Ascending aorta (tissue), 2 donors: Measurements from ENCODE around the gene DACH1. TPM values are rescaled to one million over a fixed set of nuclear protein-coding genes. Genes with fewer than 3 reads are reported as not detected.

ENCODE experiments used
- DNase-seq, 2 donors: peaks; one replicate each; pipeline ENCODE4 v3.0.0-alpha.2; 2019; ENCODE audit warnings: low spot score in 2 of 2
- H3K27ac ChIP-seq, 2 donors: fragments of 200-600 bp; sonication (generic); one replicate each; pipeline ENCODE4 v1.5.1; 2016 to 2017; ENCODE audit warnings: mild to moderate bottlenecking in 1 of 2
- H3K27me3 ChIP-seq: fragments of 200-600 bp; sonication (generic); one replicate; pipeline ENCODE4 v1.5.1; 2017
- H3K36me3 ChIP-seq, 2 donors: fragments of 200-600 bp; sonication (generic); one replicate each; pipeline ENCODE4 v1.5.1; 2016
- H3K4me1 ChIP-seq, 2 donors: fragments of 200-600 bp; sonication (generic); one replicate each; pipeline ENCODE4 v1.5.1; 2016 to 2017; ENCODE audit warnings: mild to moderate bottlenecking in 1 of 2
- H3K4me3 ChIP-seq, 2 donors: fragments of 200-600 bp; sonication (generic); one replicate each; pipeline ENCODE4 v1.5.1; 2016 to 2017; ENCODE audit warnings: mild to moderate bottlenecking in 1 of 2
- H3K9me3 ChIP-seq, 2 donors: fragments of 200-600 bp; sonication (generic); one replicate each; pipeline ENCODE4 v1.5.1; 2016
- CTCF ChIP-seq, 3 experiments: fragments of 200-600 bp in 2 of 3; fragments of 450-650 bp in 1 of 3; sonication (generic) in 2 of 3; IDR thresholded peaks; one replicate each; pipeline ENCODE4 v1.5.1; 2016 to 2019; ENCODE audit warnings: antibody characterized with exemption in 3 of 3, mild to moderate bottlenecking in 1 of 3, moderate library complexity in 1 of 3
- intact Hi-C: fragments of 100-400 bp; cut with DNase I; formaldehyde crosslinking; loops from one replicate; pipeline ENCODE4 v1.15.1; 2023
- total RNA-seq: library from RNA; depleted of rRNA; stranded (reverse); fragments of >200 nt; gene quantifications from one replicate; pipeline ENCODE4 v1.1.0, GENCODE V29; 2016

The DACH1 gene
- total RNA-seq, 1 donor from 2014 or later = not detected

DNA sequence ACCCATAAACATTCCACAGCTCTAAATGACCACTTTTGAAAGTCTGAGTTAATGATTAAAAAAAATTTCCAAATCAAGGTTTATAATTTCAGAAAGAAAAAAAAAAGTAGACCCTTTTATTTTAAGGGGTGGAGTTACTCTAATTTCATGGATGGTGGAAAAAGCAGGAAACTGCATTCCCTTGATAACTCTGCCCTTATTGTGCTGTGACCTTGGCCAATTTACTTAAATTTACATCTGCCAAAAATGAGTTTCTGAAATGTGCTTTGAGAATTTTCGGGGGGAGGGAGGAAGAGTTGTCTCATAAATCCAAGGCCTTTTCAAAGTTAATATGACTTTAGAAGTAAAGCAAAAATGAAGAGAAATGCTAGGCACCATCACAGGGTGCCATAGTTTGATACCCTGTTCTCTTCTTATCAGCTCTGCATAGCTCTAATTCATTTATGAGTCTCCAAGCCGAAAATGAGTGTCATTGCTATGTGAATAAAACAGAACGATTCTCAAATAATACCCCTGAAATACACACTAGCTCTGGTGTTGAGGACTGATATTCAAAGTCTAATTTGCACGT, 367.0 kb downstream of the DACH1 start:
- Histone ChIP-seq H3K27me3 (no peaks in the 10 kb centered on the region), H3K4me3 (no peak overlapping the region), H3K4me1 (no peaks in the 10 kb centered on the region), H3K27ac (no peak overlapping the region), H3K36me3 (no peaks in the 10 kb centered on the region), H3K9me3 (no peaks in the 10 kb centered on the region)
- intact Hi-C loops = no loop called here
- TF ChIP-seq CTCF (IDR thresholded peaks at IDR 0.05) = no peak
- no peak for DNase-seq

DNA sequence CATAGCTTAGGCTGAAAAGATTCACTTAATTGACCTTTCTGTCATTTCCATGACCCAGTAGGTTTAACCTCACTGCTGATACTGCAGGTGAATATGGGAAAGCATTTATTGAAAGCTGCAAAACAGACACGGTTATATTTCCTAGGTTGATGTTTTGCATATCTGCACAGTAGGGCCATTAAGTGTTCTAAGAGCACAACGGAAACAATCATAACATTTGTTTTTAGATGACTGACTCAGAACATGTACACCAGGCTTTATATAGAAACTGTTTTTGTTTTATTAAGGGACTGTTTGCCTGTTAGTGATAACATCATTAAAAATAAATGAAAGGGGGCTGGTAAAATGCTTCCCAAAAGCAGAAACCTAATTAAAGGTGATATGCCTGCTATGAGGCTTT, 367.8 kb downstream of the DACH1 start:
- DNase-seq = no peak
- H3K4me1 ChIP-seq = no peaks in the 10 kb centered on the region
- TF ChIP-seq CTCF (IDR thresholded peaks at IDR 0.05) = no peak
- no peak overlapping the region for H3K4me3 ChIP-seq
- no peak overlapping the region for H3K27ac ChIP-seq
- intact Hi-C loops = no loop called here
- no peaks in the 10 kb centered on the region for H3K36me3 ChIP-seq
- H3K27me3 ChIP-seq = no peaks in the 10 kb centered on the region
- H3K9me3 ChIP-seq = no peaks in the 10 kb centered on the region

DNA sequence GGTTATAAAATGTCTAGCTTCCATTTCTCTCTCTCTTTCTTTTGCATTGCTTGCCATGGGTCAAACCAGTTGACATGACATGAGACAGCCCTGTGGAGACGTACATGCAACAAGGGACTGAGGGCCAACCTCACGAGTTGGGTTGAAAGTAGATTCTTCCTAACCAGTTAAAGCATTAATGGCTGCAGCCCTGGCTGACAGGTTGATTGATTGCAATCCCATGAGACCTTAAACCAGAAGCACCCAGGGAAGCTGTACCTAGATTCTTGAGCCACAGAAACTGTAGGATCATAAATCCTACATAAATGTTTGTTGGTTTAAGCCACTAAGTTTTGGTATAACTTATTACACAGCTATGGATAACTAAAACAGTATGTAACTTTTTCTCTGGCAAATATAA, 373.8 kb downstream of the DACH1 start:
- H3K9me3 ChIP-seq = no peaks in the 10 kb centered on the region
- H3K27me3 ChIP-seq = no peaks in the 10 kb centered on the region
- H3K36me3 ChIP-seq = no peaks in the 10 kb centered on the region
- no peak overlapping the region for H3K4me3 ChIP-seq
- H3K27ac ChIP-seq = no peak overlapping the region
- no peak for TF ChIP-seq CTCF (IDR thresholded peaks at IDR 0.05)
- no peak for DNase-seq
- H3K4me1 ChIP-seq = no peaks in the 10 kb centered on the region
- intact Hi-C loops = no loop called here

DNA sequence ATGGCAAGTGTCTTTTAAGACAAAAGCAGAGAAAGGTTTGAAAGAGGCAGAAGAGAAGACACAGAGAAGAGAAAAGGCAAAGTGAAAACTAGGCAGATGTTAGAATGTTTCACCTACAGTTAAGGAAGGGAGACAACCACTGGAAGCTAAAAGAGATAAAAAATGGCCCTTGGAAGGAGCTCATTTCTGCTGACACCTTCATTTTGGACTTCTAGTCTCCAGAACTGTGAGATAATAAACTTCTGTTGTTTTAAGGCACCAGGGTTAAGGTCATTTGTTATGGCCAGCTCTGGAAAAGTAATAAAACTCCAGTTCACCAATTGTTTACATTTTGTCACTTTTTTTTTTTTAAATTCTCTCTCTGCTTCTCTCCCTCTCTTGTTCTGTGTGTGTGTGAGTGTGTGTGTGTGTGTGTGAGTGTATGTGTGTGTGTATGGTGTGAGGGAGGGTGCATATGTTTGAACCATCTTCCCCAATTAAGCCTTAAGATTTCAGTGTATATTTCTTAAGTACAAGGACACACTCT, 374.6 kb downstream of the DACH1 start:
- Histone ChIP-seq H3K4me3 (no peak overlapping the region), H3K4me1 (no peaks in the 10 kb centered on the region), H3K36me3 (no peaks in the 10 kb centered on the region), H3K9me3 (no peaks in the 10 kb centered on the region), H3K27ac (no peak overlapping the region), H3K27me3 (no peaks in the 10 kb centered on the region)
- TF ChIP-seq CTCF (IDR thresholded peaks at IDR 0.05) = no peak
- intact Hi-C loops = no loop called here
- no peak for DNase-seq

- H3K27ac ChIP-seq = no peak overlapping the region
- DNase-seq = no peak
- H3K9me3 ChIP-seq = no peaks in the 10 kb centered on the region
- no peaks in the 10 kb centered on the region for H3K36me3 ChIP-seq
- intact Hi-C loops = no loop called here
- H3K4me1 ChIP-seq = no peaks in the 10 kb centered on the region
- no peak overlapping the region for H3K4me3 ChIP-seq
- no peak for TF ChIP-seq CTCF (IDR thresholded peaks at IDR 0.05)
- H3K27me3 ChIP-seq = no peaks in the 10 kb centered on the region
These were observed 376.0 kb downstream of the DACH1 start for GRCh38 chr13:71491010-71491409.

DNA sequence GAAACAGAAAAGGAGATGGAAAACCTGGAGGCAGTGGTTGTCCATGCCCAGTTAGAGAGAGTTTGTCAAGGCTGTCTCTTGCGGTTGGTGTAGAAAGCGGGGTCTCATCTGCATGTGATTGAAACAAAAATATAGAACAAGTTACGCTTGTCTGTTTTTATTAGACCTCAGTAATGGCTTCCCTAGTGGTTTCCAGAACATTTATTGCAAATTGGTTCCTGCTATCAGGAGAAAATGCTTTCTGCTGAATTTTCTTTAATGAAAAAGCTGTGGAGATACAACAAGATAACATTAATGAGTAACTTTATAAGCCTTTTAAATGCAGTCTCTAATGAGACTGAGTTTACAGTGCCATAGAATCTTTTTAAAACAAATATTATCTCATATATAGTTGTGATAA, 378.0 kb downstream of the DACH1 start:
- no peaks in the 10 kb centered on the region for H3K36me3 ChIP-seq
- no peak overlapping the region for H3K27ac ChIP-seq
- TF ChIP-seq CTCF (IDR thresholded peaks at IDR 0.05) = no peak
- H3K4me3 ChIP-seq = no peak overlapping the region
- no peak for DNase-seq
- no peaks in the 10 kb centered on the region for H3K4me1 ChIP-seq
- intact Hi-C loops = no loop called here
- no peaks in the 10 kb centered on the region for H3K9me3 ChIP-seq
- H3K27me3 ChIP-seq = no peaks in the 10 kb centered on the region
